Liver (tissue), 9 donors: Measurements from ENCODE around the gene PDE4D. TPM values are rescaled to one million over a fixed set of nuclear protein-coding genes. Genes with fewer than 3 reads are reported as not detected.

Experiments
- DNase-seq: peaks from one replicate; pipeline ENCODE4 v3.0.0-alpha.2; 2017; ENCODE audit warnings: low spot score
- H3K27ac ChIP-seq, 2 donors: one replicate each; pipeline ENCODE4 v1.7.0; 2013; ENCODE audit warnings: inconsistent platforms in 2 of 2, low read length in 2 of 2, control low read depth in 1 of 2, low read depth in 1 of 2, mild to moderate bottlenecking in 1 of 2
- H3K27me3 ChIP-seq, 4 donors: one replicate each; pipeline versions ENCODE4 v1.6.1 to v1.7.0; 2013; ENCODE audit warnings: low read length in 3 of 4, inconsistent platforms in 1 of 4, mild to moderate bottlenecking in 1 of 4, moderate library complexity in 1 of 4; ENCODE audit not compliant: control insufficient read depth in 4 of 4, insufficient read depth in 4 of 4
- H3K36me3 ChIP-seq, 4 donors: one replicate each; pipeline versions ENCODE4 v1.6.1 to v1.7.0; 2013; ENCODE audit warnings: low read length in 3 of 4, mild to moderate bottlenecking in 3 of 4, low read depth in 1 of 4, moderate library complexity in 1 of 4; ENCODE audit not compliant: control insufficient read depth in 4 of 4, insufficient read depth in 3 of 4
- H3K4me1 ChIP-seq, 4 donors: one replicate each; pipeline versions ENCODE4 v1.6.1 to v1.7.0; 2013; ENCODE audit warnings: low read length in 3 of 4, mild to moderate bottlenecking in 3 of 4, moderate library complexity in 1 of 4; ENCODE audit not compliant: control insufficient read depth in 4 of 4, insufficient read depth in 4 of 4
- H3K4me3 ChIP-seq, 3 donors: one replicate each; pipeline versions ENCODE4 v1.6.1 to v1.7.0; 2013; ENCODE audit warnings: low read length in 3 of 3, control low read depth in 1 of 3, low read depth in 1 of 3, mild to moderate bottlenecking in 1 of 3
- H3K9ac ChIP-seq, 2 donors: one replicate each; pipeline ENCODE4 v1.7.0; 2013; ENCODE audit warnings: low read length in 2 of 2, mild to moderate bottlenecking in 2 of 2, moderate library complexity in 2 of 2, control low read depth in 1 of 2, low read depth in 1 of 2
- H3K9me3 ChIP-seq, 4 donors: one replicate each; pipeline versions ENCODE4 v1.6.1 to v1.7.0; 2013; ENCODE audit warnings: low read length in 3 of 4; ENCODE audit not compliant: control insufficient read depth in 4 of 4
- EGR1 ChIP-seq, 2 donors: IDR thresholded peaks; 2 replicates each; pipeline ENCODE4 v1.6.1; 2016 to 2018; ENCODE audit warnings: antibody characterized with exemption in 2 of 2, low read depth in 2 of 2
- FOXA1 ChIP-seq: IDR thresholded peaks from 2 replicates; pipeline ENCODE4 v1.6.1; 2016; ENCODE audit warnings: antibody characterized with exemption
- FOXA2 ChIP-seq: IDR thresholded peaks from 2 replicates; pipeline ENCODE4 v1.6.1; 2016; ENCODE audit warnings: antibody characterized with exemption
- GABPA ChIP-seq, 2 donors: IDR thresholded peaks in 1 of 2; conservative IDR thresholded peaks in 1 of 2; 2 replicates each; pipeline ENCODE4 v1.6.1; 2016; ENCODE audit warnings: antibody characterized with exemption in 2 of 2, mild to moderate bottlenecking in 1 of 2, moderate library complexity in 1 of 2
- HNF4A ChIP-seq, 2 donors: conservative IDR thresholded peaks; 2 replicates each; pipeline ENCODE4 v1.6.1; 2016; ENCODE audit warnings: antibody characterized with exemption in 2 of 2, mild to moderate bottlenecking in 2 of 2
- HNF4G ChIP-seq: IDR thresholded peaks from 2 replicates; pipeline ENCODE4 v1.6.1; 2016; ENCODE audit warnings: antibody characterized with exemption
- JUND ChIP-seq, 2 donors: IDR thresholded peaks; 2 replicates each; pipeline ENCODE4 v1.6.1; 2016; ENCODE audit warnings: antibody characterized with exemption in 2 of 2
- MAX ChIP-seq: IDR thresholded peaks from 2 replicates; pipeline ENCODE4 v1.6.1; 2016; ENCODE audit warnings: antibody characterized with exemption
- NR2F2 ChIP-seq: IDR thresholded peaks from 2 replicates; pipeline ENCODE4 v1.6.1; 2016; ENCODE audit warnings: antibody characterized with exemption
- RAD21 ChIP-seq, 2 donors: IDR thresholded peaks; 2 replicates each; pipeline ENCODE4 v1.6.1; 2016; ENCODE audit warnings: antibody characterized with exemption in 2 of 2, mild to moderate bottlenecking in 2 of 2
- REST ChIP-seq: IDR thresholded peaks from 2 replicates; pipeline ENCODE4 v1.6.1; 2016; ENCODE audit warnings: antibody characterized with exemption, mild to moderate bottlenecking
- RXRA ChIP-seq, 2 donors: IDR thresholded peaks; 2 replicates each; pipeline ENCODE4 v1.6.1; 2017 to 2018; ENCODE audit warnings: antibody characterized with exemption in 2 of 2, mild to moderate bottlenecking in 1 of 2
- SP1 ChIP-seq: IDR thresholded peaks from 2 replicates; pipeline ENCODE4 v1.6.1; 2018; ENCODE audit warnings: antibody characterized with exemption, mild to moderate bottlenecking
- TAF1 ChIP-seq: conservative IDR thresholded peaks from 2 replicates; pipeline ENCODE4 v1.6.1; 2016; ENCODE audit warnings: antibody characterized with exemption, mild to moderate bottlenecking
- YY1 ChIP-seq: IDR thresholded peaks from 2 replicates; pipeline ENCODE4 v1.6.1; 2016; ENCODE audit warnings: antibody characterized with exemption, mild to moderate bottlenecking
- ZBTB33 ChIP-seq: IDR thresholded peaks from 2 replicates; pipeline ENCODE4 v1.6.1; 2016; ENCODE audit warnings: antibody characterized with exemption
- WGBS: extraction: QIAGEN DNeasy Blood & Tissue Kit; methylation state at CpG from one replicate; pipeline ENCODE4 v1.1.7; 2013; 5-methylcytosine and 5-hydroxymethylcytosine counted together
- polyA plus RNA-seq, 2 donors: library from polyadenylated mRNA; stranded (reverse) in 1 of 2; unstranded in 1 of 2; fragments of 200-250 nt in 1 of 2; fragments of >200 nt in 1 of 2; fragmentation: Nextera tagmentation in 1 of 2; extraction: Ambion mirVana in 1 of 2; gene quantifications; one replicate each; pipeline versions ENCODE4 v1.2.1 to v1.2.3, GENCODE V29; 2013 to 2015
- total RNA-seq, 2 donors: library from RNA; depleted of rRNA; stranded (reverse); fragments of >200 nt; gene quantifications; one replicate each; pipeline ENCODE4 v1.2.3, GENCODE V29; 2014
- donor health status: healthy.
- donor health status: healthy.
- donor health status: healthy.
- donor health status: healthy.
- donor health status: healthy.

The PDE4D gene
- total and polyA plus RNA-seq, 4 donors = 0.67 to 11.9 (median 6.5) TPM

- no peak overlapping the region for H3K4me3 ChIP-seq
- H3K27ac ChIP-seq = no peak overlapping the region
- H3K27me3 ChIP-seq = no peaks in the 10 kb centered on the region
- no peak for DNase-seq
- H3K4me1 ChIP-seq = no peaks in the 10 kb centered on the region
- H3K36me3 ChIP-seq = no peaks in the 10 kb centered on the region
- H3K9ac ChIP-seq = no peak overlapping the region
- WGBS = 85% methylated on average over 3 of the region's 3 CpGs
- TF ChIP-seq GABPA (IDR thresholded peaks at IDR 0.05 in 1 of 2, conservative IDR thresholded peaks at IDR 0.05 in 1 of 2) (no peak), RAD21 (IDR thresholded peaks at IDR 0.05) (no peak), NR2F2 (no peak), RXRA (IDR thresholded peaks at IDR 0.05) (no peak), HNF4G (no peak), JUND (IDR thresholded peaks at IDR 0.05) (no peak), FOXA1 (no peak), MAX (no peak), ZBTB33 (no peak), FOXA2 (no peak), TAF1 (no peak), EGR1 (IDR thresholded peaks at IDR 0.05; ENCODE audit: low read depth in 2 of 2) (no peak), HNF4A (conservative IDR thresholded peaks at IDR 0.05) (no peak), SP1 (no peak), YY1 (no peak)
- H3K9me3 ChIP-seq = no peaks in the 10 kb centered on the region
These were observed 925.2 kb downstream of the PDE4D start for GRCh38 chr5:58968350-58968749.

GRCh38 chr5:58967597-58968281, 925.8 kb downstream of the PDE4D start:
- TF ChIP-seq RXRA (IDR thresholded peaks at IDR 0.05) = no peak
- TF ChIP-seq REST = no peak
- no peak for TF ChIP-seq SP1
- TF ChIP-seq ZBTB33 = no peak

More at GRCh38 chr5:58967597-58968281, 925.8 kb downstream of the PDE4D start:
- Histone ChIP-seq H3K9me3 (no peaks in the 10 kb centered on the region), H3K9ac (no peak overlapping the region), H3K36me3 (no peaks in the 10 kb centered on the region), H3K27me3 (no peaks in the 10 kb centered on the region), H3K4me3 (no peak overlapping the region), H3K4me1 (no peaks in the 10 kb centered on the region), H3K27ac (no peak overlapping the region)
- no peak for DNase-seq
- WGBS = 96% methylated on average over 2 of the region's 2 CpGs
